Osteoblast (primary cell): ENCODE results near the gene PLA2G2E. TPM values are rescaled to one million over a fixed set of nuclear protein-coding genes. Genes with fewer than 3 reads are reported as not detected.

ENCODE experiments used
- DNase-seq: peaks from one replicate; pipeline ENCODE4 v3.0.0; 2011; ENCODE audit warnings: low spot score, mixed read lengths; ENCODE audit not compliant: insufficient read length; ENCODE audit errors: missing footprints
- H2AFZ ChIP-seq: 2 replicates; pipeline ENCODE4 v1.6.0; 2011; ENCODE audit warnings: mild to moderate bottlenecking, low read length
- H3K27ac ChIP-seq: 2 replicates; pipeline ENCODE4 v1.5.1; 2011; ENCODE audit warnings: mild to moderate bottlenecking, low read depth, low read length, moderate library complexity
- H3K27me3 ChIP-seq: 2 replicates; pipeline ENCODE4 v1.6.0; 2012; ENCODE audit warnings: mild to moderate bottlenecking, control low read depth, inconsistent platforms, low read length, moderate library complexity; ENCODE audit not compliant: insufficient read depth
- H3K36me3 ChIP-seq: 2 replicates; pipeline ENCODE4 v1.5.1; 2011; ENCODE audit warnings: mild to moderate bottlenecking, low read length, control low read depth, moderate library complexity; ENCODE audit not compliant: insufficient read depth
- H3K4me1 ChIP-seq: 2 replicates; pipeline ENCODE4 v1.5.1; 2011; ENCODE audit warnings: mild to moderate bottlenecking, low read length, control low read depth, moderate library complexity; ENCODE audit not compliant: insufficient read depth
- H3K4me2 ChIP-seq: 2 replicates; pipeline ENCODE4 v1.6.0; 2011; ENCODE audit warnings: mild to moderate bottlenecking, low read length; ENCODE audit not compliant: insufficient read depth
- H3K4me3 ChIP-seq: fragments of 200-600 bp; sonication (generic); 3 replicates; pipeline ENCODE4 v1.5.1; 2012; ENCODE audit warnings: mild to moderate bottlenecking, low read length, inconsistent platforms; ENCODE audit not compliant: insufficient read depth
- H3K79me2 ChIP-seq: 2 replicates; pipeline ENCODE4 v1.6.0; 2012; ENCODE audit warnings: mild to moderate bottlenecking, low read length, control low read depth, inconsistent platforms; ENCODE audit not compliant: insufficient read depth
- H3K9me3 ChIP-seq: 2 replicates; pipeline ENCODE4 v1.5.1; 2011; ENCODE audit warnings: low read depth, low read length, control low read depth
- H4K20me1 ChIP-seq: 2 replicates; pipeline ENCODE4 v1.6.0; 2012; ENCODE audit warnings: mild to moderate bottlenecking, low read length, control low read depth; ENCODE audit not compliant: insufficient read depth
- total RNA-seq: library from RNA; depleted of rRNA; stranded (reverse); fragments of >200 nt; gene quantifications from 2 replicates; pipeline ENCODE4 v1.2.3, GENCODE V29; 2012
- TF ChIP-seq, protein P1 (sequence below): IDR thresholded peaks from 2 replicates; pipeline ENCODE4 v1.5.1; 2011; ENCODE audit warnings: mild to moderate bottlenecking, low read depth, low read length, moderate library complexity; ENCODE audit errors: extremely low read depth

The PLA2G2E gene
- total RNA-seq, 1 donor: not detected

DNA sequence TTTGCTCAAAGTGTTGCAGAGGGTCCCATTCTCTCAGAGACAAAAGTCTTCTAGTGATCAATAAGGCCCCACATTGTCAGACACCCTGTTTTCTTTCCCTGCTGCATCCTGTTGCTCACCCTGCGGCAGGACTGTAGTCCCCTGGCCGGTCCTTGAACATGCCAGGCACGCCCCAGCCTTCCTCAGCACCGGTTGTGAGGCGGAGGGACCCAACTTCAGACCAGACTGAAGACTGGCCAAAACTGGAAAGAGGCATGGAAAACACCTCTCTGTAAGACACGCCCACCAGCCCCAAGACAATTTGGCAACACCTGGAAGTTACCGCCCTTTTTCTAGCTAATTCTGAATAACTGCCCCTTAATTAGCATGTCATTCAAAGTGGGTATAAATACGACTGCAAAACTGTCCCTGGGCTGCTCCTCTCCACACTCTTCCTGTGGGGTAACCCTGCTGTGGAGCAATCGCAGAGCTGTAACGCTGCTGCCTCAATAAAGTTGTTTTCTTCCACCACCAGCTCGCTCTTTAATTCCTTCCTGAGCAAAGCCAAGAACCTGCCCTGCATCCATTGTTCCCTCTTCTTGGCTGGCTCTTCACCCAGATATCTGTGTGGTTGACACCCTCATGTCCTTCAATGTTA lies 32.2 kb upstream of the PLA2G2E start:
- no peak overlapping the region for H3K4me3 ChIP-seq
- H3K27me3 ChIP-seq: peaks cover 32% of the 10 kb centered on the region
- no peak for DNase-seq
- H3K4me1 ChIP-seq: no peaks in the 10 kb centered on the region
- no peaks in the 10 kb centered on the region for H4K20me1 ChIP-seq
- H3K79me2 ChIP-seq: no peaks in the 10 kb centered on the region
- no peaks in the 10 kb centered on the region for H3K36me3 ChIP-seq
- TF ChIP-seq, protein P1, sequence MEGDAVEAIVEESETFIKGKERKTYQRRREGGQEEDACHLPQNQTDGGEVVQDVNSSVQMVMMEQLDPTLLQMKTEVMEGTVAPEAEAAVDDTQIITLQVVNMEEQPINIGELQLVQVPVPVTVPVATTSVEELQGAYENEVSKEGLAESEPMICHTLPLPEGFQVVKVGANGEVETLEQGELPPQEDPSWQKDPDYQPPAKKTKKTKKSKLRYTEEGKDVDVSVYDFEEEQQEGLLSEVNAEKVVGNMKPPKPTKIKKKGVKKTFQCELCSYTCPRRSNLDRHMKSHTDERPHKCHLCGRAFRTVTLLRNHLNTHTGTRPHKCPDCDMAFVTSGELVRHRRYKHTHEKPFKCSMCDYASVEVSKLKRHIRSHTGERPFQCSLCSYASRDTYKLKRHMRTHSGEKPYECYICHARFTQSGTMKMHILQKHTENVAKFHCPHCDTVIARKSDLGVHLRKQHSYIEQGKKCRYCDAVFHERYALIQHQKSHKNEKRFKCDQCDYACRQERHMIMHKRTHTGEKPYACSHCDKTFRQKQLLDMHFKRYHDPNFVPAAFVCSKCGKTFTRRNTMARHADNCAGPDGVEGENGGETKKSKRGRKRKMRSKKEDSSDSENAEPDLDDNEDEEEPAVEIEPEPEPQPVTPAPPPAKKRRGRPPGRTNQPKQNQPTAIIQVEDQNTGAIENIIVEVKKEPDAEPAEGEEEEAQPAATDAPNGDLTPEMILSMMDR: no peak
- no peak overlapping the region for H3K27ac ChIP-seq
- no peak overlapping the region for H2AFZ ChIP-seq
- no peak overlapping the region for H3K4me2 ChIP-seq
- peaks cover 2% of the 10 kb centered on the region for H3K9me3 ChIP-seq

DNA sequence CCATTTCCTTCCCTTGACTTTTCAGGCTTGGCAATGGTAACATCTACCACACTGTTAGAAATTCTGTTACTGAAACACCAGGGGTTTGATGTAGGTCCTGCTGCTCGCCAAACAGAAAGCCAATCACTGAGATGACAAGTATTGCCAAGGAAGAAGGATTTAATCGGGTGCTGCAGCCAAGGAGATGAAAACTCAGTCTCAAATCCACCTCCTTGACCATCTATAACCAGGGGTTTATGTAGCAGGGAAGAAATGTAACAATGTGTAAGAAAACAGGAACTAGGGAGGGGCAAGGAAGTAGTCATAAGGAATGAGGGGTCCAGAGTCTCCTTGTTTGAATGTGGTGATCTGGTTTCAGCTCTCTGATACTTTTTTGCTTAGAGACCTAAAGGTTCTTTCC lies 30.6 kb upstream of the PLA2G2E start:
- Histone ChIP-seq H3K4me2 (no peak overlapping the region), H3K27me3 (peaks cover 27% of the 10 kb centered on the region), H3K4me1 (no peaks in the 10 kb centered on the region), H3K27ac (no peak overlapping the region), H3K79me2 (no peaks in the 10 kb centered on the region), H3K9me3 (peaks cover 2% of the 10 kb centered on the region), H3K36me3 (no peaks in the 10 kb centered on the region), H4K20me1 (no peaks in the 10 kb centered on the region), H2AFZ (no peak overlapping the region), H3K4me3 (no peak overlapping the region)
- TF ChIP-seq, protein P1: no peak
- no peak for DNase-seq

DNA sequence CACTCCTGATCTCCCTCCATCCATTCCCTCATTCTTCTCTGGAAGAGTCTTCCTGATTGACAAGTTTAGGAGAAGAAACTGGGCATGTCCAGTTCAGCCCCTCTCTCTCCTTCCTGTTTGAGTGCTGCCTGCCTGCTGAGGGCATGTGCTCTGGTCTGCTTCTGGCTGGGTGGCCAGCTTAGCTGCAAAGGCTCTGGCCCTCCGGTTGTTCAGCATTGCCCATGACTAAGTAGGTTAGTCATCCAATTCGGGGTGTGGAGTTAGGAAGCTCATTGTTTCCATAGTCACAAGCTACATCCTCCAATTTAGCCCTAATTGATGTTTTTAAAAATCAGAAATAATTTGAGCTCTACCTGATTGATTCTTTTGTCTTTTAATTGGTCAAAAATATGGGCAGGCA lies 25.6 kb upstream of the PLA2G2E start:
- Histone ChIP-seq H3K27me3 (peaks cover 8% of the 10 kb centered on the region), H3K36me3 (no peaks in the 10 kb centered on the region), H2AFZ (peak overlapping the region; percentile 59), H4K20me1 (no peaks in the 10 kb centered on the region), H3K9me3 (peaks cover 2% of the 10 kb centered on the region), H3K27ac (no peak overlapping the region), H3K4me1 (peaks cover 2% of the 10 kb centered on the region), H3K4me3 (no peak overlapping the region), H3K79me2 (no peaks in the 10 kb centered on the region), H3K4me2 (no peak overlapping the region)
- TF ChIP-seq, protein P1: no peak
- DNase-seq: peak; percentile 86

DNA sequence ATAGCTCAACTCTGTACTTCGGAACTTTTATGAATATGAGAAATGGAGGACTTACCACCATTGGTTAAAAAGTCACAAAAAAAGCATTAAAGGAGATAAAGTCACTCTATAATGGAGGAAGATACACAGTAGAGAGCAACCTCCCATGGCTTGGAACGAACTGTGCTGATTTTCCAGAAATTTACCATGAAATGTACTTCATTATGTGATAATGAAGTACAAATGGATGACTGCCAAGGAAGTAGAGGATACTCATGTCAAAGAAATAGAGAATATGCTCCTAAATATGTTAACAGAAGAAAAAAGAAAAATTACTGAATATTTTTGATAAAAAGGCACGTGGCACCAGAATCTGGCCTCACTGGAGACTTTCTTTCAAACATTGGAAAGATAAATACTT lies 23.6 kb upstream of the PLA2G2E start:
- Histone ChIP-seq H2AFZ (no peak overlapping the region), H3K9me3 (no peaks in the 10 kb centered on the region), H3K4me3 (no peak overlapping the region), H3K79me2 (no peaks in the 10 kb centered on the region), H4K20me1 (no peaks in the 10 kb centered on the region), H3K4me1 (peaks cover 2% of the 10 kb centered on the region), H3K27me3 (peaks cover 8% of the 10 kb centered on the region), H3K36me3 (no peaks in the 10 kb centered on the region), H3K4me2 (no peak overlapping the region), H3K27ac (no peak overlapping the region)
- no peak for DNase-seq
- TF ChIP-seq, protein P1: no peak
